HG03139 (cell line): Measurements from ENCODE around the gene DNMT3A.

ENCODE experiments used
- ATAC-seq: cut with Tn5 transposase; IDR thresholded peaks from one replicate; pipeline ENCODE4 v1.9.1; 2021; ENCODE audit not compliant: unreplicated experiment

DNMT3A gene

GRCh38 chr2:25341753-25342371 lies at the start of gene DNMT3A:
Gene DNMT3A, minus strand, starts transcription at chr2:25341925. Its CDS starts 27,941 bp downstream, at chr2:25313984.
- peak; percentile 16 for ATAC-seq

GRCh38 chr2:25389161-25389560 lies 47.4 kb upstream of the DNMT3A start:
- no peak for ATAC-seq

GRCh38 chr2:25388491-25388890 lies 46.8 kb upstream of the DNMT3A start:
- ATAC-seq: no peak

- ATAC-seq: no peak
These were observed 46.2 kb upstream of the DNMT3A start for GRCh38 chr2:25387876-25388449.

GRCh38 chr2:25386971-25387875 lies 45.5 kb upstream of the DNMT3A start:
- ATAC-seq: no peak

- no peak for ATAC-seq
These were observed 44.2 kb upstream of the DNMT3A start for GRCh38 chr2:25385910-25386309.

GRCh38 chr2:25383806-25384205 lies 42.1 kb upstream of the DNMT3A start:
- ATAC-seq: no peak

- ATAC-seq: no peak
These were observed 39.8 kb upstream of the DNMT3A start for GRCh38 chr2:25381502-25381901.

- ATAC-seq: no peak
These were observed 39.1 kb upstream of the DNMT3A start for GRCh38 chr2:25380586-25381375.

- ATAC-seq: no peak
These were observed 38.3 kb upstream of the DNMT3A start for GRCh38 chr2:25380023-25380422.

GRCh38 chr2:25379535-25379934 lies 37.8 kb upstream of the DNMT3A start:
- ATAC-seq: no peak

GRCh38 chr2:25378731-25379490 lies 37.2 kb upstream of the DNMT3A start:
- ATAC-seq: no peak

GRCh38 chr2:25377822-25378421 lies 36.2 kb upstream of the DNMT3A start:
- no peak for ATAC-seq

GRCh38 chr2:25376750-25377621 lies 35.3 kb upstream of the DNMT3A start:
- peak; percentile 94 for ATAC-seq

GRCh38 chr2:25375989-25376545 lies 34.3 kb upstream of the DNMT3A start:
- no peak for ATAC-seq

GRCh38 chr2:25375371-25375988 lies 33.8 kb upstream of the DNMT3A start:
- no peak for ATAC-seq

GRCh38 chr2:25374827-25375226 lies 33.1 kb upstream of the DNMT3A start:
- no peak for ATAC-seq

GRCh38 chr2:25374411-25374810 lies 32.7 kb upstream of the DNMT3A start:
- ATAC-seq: no peak
